HL-60/S4 (cell line): ENCODE results near the gene UGT1A10.
"Not testable (repeated sequence)": the region's sequence is repeated elsewhere in the genome, so short reads cannot be mapped to it uniquely, and the experiment has no call there.

Experiments
- in situ Hi-C: fragments of 300-500 bp; cut with MboI; formaldehyde crosslinking; loops from 2 replicates; pipeline ENCODE4 v1.14.3; 2022; ENCODE audit warnings: low sequenced_read_pairs

UGT1A10 gene

GRCh38 chr2:233636306-233636705, at the start of gene UGT1A10:
Gene UGT1A10, plus strand, starts transcription at chr2:233636448. Its CDS starts 75 bp downstream, at chr2:233636523.
- in situ Hi-C loops = not testable (repeated sequence)

GRCh38 chr2:233588400-233588799, 47.8 kb upstream of the UGT1A10 start:
- in situ Hi-C loops = no loop called here

- in situ Hi-C loops = not testable (repeated sequence)
Observed at GRCh38 chr2:233592706-233593105, 43.5 kb upstream of the UGT1A10 start.

- in situ Hi-C loops = no loop called here
Observed at GRCh38 chr2:233593201-233593600, 43.0 kb upstream of the UGT1A10 start.

GRCh38 chr2:233597522-233597921, 38.7 kb upstream of the UGT1A10 start:
- in situ Hi-C loops = no loop called here

- in situ Hi-C loops = no loop called here
Observed at GRCh38 chr2:233598952-233599351, 37.3 kb upstream of the UGT1A10 start.

GRCh38 chr2:233600386-233600785, 35.9 kb upstream of the UGT1A10 start:
- in situ Hi-C loops = no loop called here

GRCh38 chr2:233602076-233602475, 34.2 kb upstream of the UGT1A10 start:
- in situ Hi-C loops = no loop called here

GRCh38 chr2:233603520-233603919, 32.7 kb upstream of the UGT1A10 start:
- in situ Hi-C loops = no loop called here

- in situ Hi-C loops = no loop called here
Observed at GRCh38 chr2:233604826-233605225, 31.4 kb upstream of the UGT1A10 start.

- in situ Hi-C loops = no loop called here
Observed at GRCh38 chr2:233605680-233606079, 30.6 kb upstream of the UGT1A10 start.

GRCh38 chr2:233611284-233611683, 25.0 kb upstream of the UGT1A10 start:
- in situ Hi-C loops = no loop called here

GRCh38 chr2:233617476-233617875, 18.8 kb upstream of the UGT1A10 start, which contains the start of gene UGT1A8:
Gene UGT1A8, plus strand, starts transcription at chr2:233617633. Its CDS starts 75 bp downstream, at chr2:233617708.
- in situ Hi-C loops = not testable (repeated sequence)

GRCh38 chr2:233620204-233620603, 16.0 kb upstream of the UGT1A10 start:
- in situ Hi-C loops = no loop called here

- in situ Hi-C loops = not testable (repeated sequence)
Observed at GRCh38 chr2:233621863-233622262, 14.4 kb upstream of the UGT1A10 start.

GRCh38 chr2:233627331-233628025, 8.8 kb upstream of the UGT1A10 start:
- in situ Hi-C loops = no loop called here

- in situ Hi-C loops = no loop called here
Observed at GRCh38 chr2:233638836-233639235, 2.6 kb downstream of the UGT1A10 start.

- in situ Hi-C loops = no loop called here
Observed at GRCh38 chr2:233639860-233640259, 3.6 kb downstream of the UGT1A10 start.

GRCh38 chr2:233643128-233643527, 6.9 kb downstream of the UGT1A10 start:
- in situ Hi-C loops = no loop called here

- in situ Hi-C loops = not testable (repeated sequence)
Observed at GRCh38 chr2:233646033-233646432, 9.8 kb downstream of the UGT1A10 start.

- in situ Hi-C loops = no loop called here
Observed at GRCh38 chr2:233650981-233651380, 14.7 kb downstream of the UGT1A10 start.

- in situ Hi-C loops = no loop called here
Observed at GRCh38 chr2:233651430-233651829, 15.2 kb downstream of the UGT1A10 start.

GRCh38 chr2:233654501-233654900, 18.3 kb downstream of the UGT1A10 start:
- in situ Hi-C loops = no loop called here
